Erythroblast (primary cell): ENCODE measurements around the gene PTCD2.

Experiments
- GATA1 ChIP-seq: IDR thresholded peaks from 2 replicates; pipeline ENCODE4 v1.6.1; 2011; ENCODE audit warnings: low read depth, mild to moderate bottlenecking, control low read depth, low read length, moderate library complexity
- POLR2A ChIP-seq: IDR thresholded peaks from 2 replicates; pipeline ENCODE4 v1.6.1; 2011; ENCODE audit warnings: mild to moderate bottlenecking, low read length

DNA sequence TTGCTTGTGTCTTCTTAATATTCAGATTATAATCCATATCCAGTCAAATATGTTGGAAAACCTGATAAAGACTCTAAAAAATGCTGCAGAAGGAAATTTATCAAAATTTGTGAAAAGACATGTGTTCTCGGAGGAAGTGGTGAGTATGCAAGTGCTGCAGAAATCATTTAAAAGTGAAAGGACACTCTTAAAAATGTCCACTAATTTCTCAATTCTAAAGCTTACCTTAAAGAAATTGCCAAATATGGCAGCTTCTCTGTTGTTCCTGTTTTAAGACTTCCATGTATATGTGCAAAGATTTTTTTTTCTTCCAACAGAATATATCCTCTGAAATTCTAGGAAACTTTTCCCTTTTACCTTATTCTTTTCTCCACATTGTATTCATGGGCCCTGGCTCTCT is 32.4 kb downstream of the PTCD2 start:
- TF ChIP-seq POLR2A (no peak), GATA1 (no peak)
